Tibial nerve (tissue), 3 donors: ENCODE measurements around the gene RPRD2.

Source experiments
- CTCF ChIP-seq, 5 experiments: fragments of 200-600 bp in 3 of 5; fragments of 450-650 bp in 2 of 5; sonication (generic) in 3 of 5; IDR thresholded peaks; one replicate each; pipeline ENCODE4 v1.5.1; 2016 to 2019; ENCODE audit warnings: antibody characterized with exemption in 5 of 5, mild to moderate bottlenecking in 3 of 5, moderate library complexity in 2 of 5
- POLR2A ChIP-seq, 2 donors: fragments of 450-650 bp; IDR thresholded peaks; one replicate each; pipeline ENCODE4 v1.6.1; 2017; ENCODE audit warnings: antibody characterized with exemption in 2 of 2, mild to moderate bottlenecking in 2 of 2, moderate library complexity in 2 of 2

GRCh38 chr1:150415800-150416199, 51.9 kb downstream of the RPRD2 start:
- TF ChIP-seq POLR2A (IDR thresholded peaks at IDR 0.05) (no peak), CTCF (IDR thresholded peaks at IDR 0.05) (no peak)
